Heart right ventricle (tissue), 16 donors: ENCODE results near the gene TFB2M. TPM values are rescaled to one million over a fixed set of nuclear protein-coding genes. Genes with fewer than 3 reads are reported as not detected.
"Not testable (repeated sequence)": the region's sequence is repeated elsewhere in the genome, so short reads cannot be mapped to it uniquely, and the experiment has no call there.

ENCODE experiments used
- ATAC-seq, 8 donors: fragments of 200-7000 bp; cut with Tn5 transposase; one replicate each; pipeline ENCODE4 v1.9.1; 2020; ENCODE audit warnings: mild to moderate bottlenecking in 8 of 8, moderate library complexity in 8 of 8, moderate number of reproducible peaks in 1 of 8
- DNase-seq, 2 donors: peaks; one replicate each; pipeline ENCODE4 v3.0.0-alpha.2; 2020
- H3K27ac ChIP-seq, 10 donors: fragments of 200-600 bp; sonication (generic) in 2 of 10; one replicate each; pipeline versions ENCODE4 v1.5.0 to v1.8.0; 2020 to 2022; ENCODE audit warnings: mild to moderate bottlenecking in 3 of 10
- H3K27me3 ChIP-seq, 7 donors: fragments of 200-600 bp; one replicate each; pipeline ENCODE4 v1.8.0; 2021 to 2022; ENCODE audit warnings: mild to moderate bottlenecking in 2 of 7
- H3K36me3 ChIP-seq, 9 donors: fragments of 200-600 bp; sonication (generic) in 1 of 9; one replicate each; pipeline versions ENCODE4 v1.5.0 to v1.8.0; 2020 to 2022; ENCODE audit warnings: mild to moderate bottlenecking in 2 of 9
- H3K4me1 ChIP-seq, 9 donors: fragments of 200-600 bp; sonication (generic) in 1 of 9; one replicate each; pipeline versions ENCODE4 v1.5.0 to v1.8.0; 2020 to 2022; ENCODE audit warnings: mild to moderate bottlenecking in 4 of 9
- H3K4me3 ChIP-seq, 10 donors: fragments of 200-600 bp; sonication (generic) in 2 of 10; one replicate each; pipeline versions ENCODE4 v1.5.0 to v1.8.0; 2020 to 2022; ENCODE audit warnings: mild to moderate bottlenecking in 7 of 10, moderate library complexity in 2 of 10
- H3K9me3 ChIP-seq, 11 donors: fragments of 200-600 bp in 10 of 11; sonication (generic) in 2 of 11; one replicate each; pipeline versions ENCODE4 v1.5.0 to v1.8.0; 2013 to 2022; ENCODE audit warnings: mild to moderate bottlenecking in 2 of 11, control low read depth in 1 of 11, moderate library complexity in 1 of 11
- CTCF ChIP-seq, 9 donors: fragments of 200-600 bp; sonication (generic) in 2 of 9; IDR thresholded peaks; one replicate each; pipeline versions ENCODE4 v1.5.0 to v1.8.0; 2021 to 2022; ENCODE audit warnings: antibody characterized with exemption in 9 of 9, mild to moderate bottlenecking in 5 of 9, moderate library complexity in 1 of 9
- WGBS, 2 donors: extraction: QIAGEN DNeasy Blood & Tissue Kit; methylation state at CpG; one replicate each; pipeline ENCODE4 v1.1.7; 2013; ENCODE audit warnings: inconsistent platforms in 1 of 2; 5-methylcytosine and 5-hydroxymethylcytosine counted together
- intact Hi-C, 10 donors: fragments of 100-400 bp; cut with DNase I; formaldehyde crosslinking; loops; one replicate each; pipeline versions ENCODE4 v1.11.1 to v1.14.2; 2022
- polyA plus RNA-seq, 2 donors: library from polyadenylated mRNA; stranded (reverse); fragments of 200-250 nt; gene quantifications; one replicate each; pipeline ENCODE4 v1.2.3, GENCODE V29; 2013
- total RNA-seq, 10 donors: library from RNA; stranded (reverse); fragmentation: NEBNext Ultra II Directional in 3 of 10; extraction: Animal tissue kit (Norgen Biotek cat#: 25700) in 3 of 10; gene quantifications; one replicate each; pipeline versions ENCODE4 v1.2.1 to v1.2.4, GENCODE V29; 2021 to 2023
- donor health status: Arrhythmogenic right ventricular cardiomyopathy.
- donor health status: ischemic (EF 13 %, LVEDD 7.1; RV severe dilation, severe dysfunction).
- donor health status: healthy with polysubstance abuse.
- donor health status: DM: no; HTN: yes; CAD: no.
- donor health status: DM: no; HTN: no; CAD: no.
- donor health status: ischemic (EF 25% LVEDD 6.9; RV normal size, moderate dysfunction).
- donor health status: ischemic (EF 25% LVEDD 5.7; RV mildly dilated, moderate dysfunction).
- donor health status: healthy.
- donor health status: DM: yes; HTN: yes; CAD: no.
- donor health status: Ischemic cardiomyopathy.
- donor health status: ischemic (EF 35%, LVEDD 5.7; RV mildly dilated, moderate dysfunction).
- donor health status: nonischemic (EF 11% LVEDD 7.7; RV severe dilation, severe dysfunction).
- donor health status: DM: yes; HTN: yes; CAD: no.
- donor health status: PGD.
- donor health status: ischemic (EF 29% LVEDD 5.4; RV normal size, mild dysfunction).
- donor health status: nonischemic (EF 23%, LVEDD 6.1; RV moderate dilation, normal function).

The TFB2M gene
- total and polyA plus RNA-seq, 12 donors = 2.9 to 16.5 (median 13.1) TPM

GRCh38 chr1:246576709-246577032 is 10.6 kb upstream of the TFB2M start:
- no peak overlapping the region for H3K4me3 ChIP-seq
- ATAC-seq (no peak), DNase-seq (no peak)
- H3K36me3 ChIP-seq = no peaks in the 10 kb centered on the region
- TF ChIP-seq CTCF (IDR thresholded peaks at IDR 0.05) = no peak
- 81 to 88% methylated on average over 3 of the region's 3 CpGs for WGBS, 2 donors
- H3K27me3 ChIP-seq = no peaks in the 10 kb centered on the region
- intact Hi-C loops = no loop called here
- no peaks in the 10 kb centered on the region for H3K9me3 ChIP-seq
- H3K4me1 ChIP-seq = peaks cover 5 to 75% (median 57%) of the 10 kb centered on the region in 9 donors
- H3K27ac ChIP-seq = peak overlapping the region in 3 of 10 donors; percentile 9 to 17 (median 9)

GRCh38 chr1:246573491-246573890 is 7.4 kb upstream of the TFB2M start:
- Histone ChIP-seq H3K4me3 (no peak overlapping the region), H3K27ac (peak overlapping the region in 9 of 10 donors; percentile 32 to 97 (median 65)), H3K27me3 (no peaks in the 10 kb centered on the region), H3K9me3 (no peaks in the 10 kb centered on the region), H3K36me3 (no peaks in the 10 kb centered on the region), H3K4me1 (peaks cover 0 to 76% (median 60%) of the 10 kb centered on the region in 9 donors)
- WGBS, 2 donors = 57 to 67% methylated on average over 6 of the region's 6 CpGs
- DNase-seq = no peak
- intact Hi-C loops = loop anchor here in 1 of 10 donors (5.0 kb wide), 1 partner anchor 34 kb away; no protein-coding TSS in a partner anchor
- peak in 2 of 8 donors; percentile 5 to 23 for ATAC-seq
- no peak for TF ChIP-seq CTCF (IDR thresholded peaks at IDR 0.05)

GRCh38 chr1:246572785-246573184 is 6.7 kb upstream of the TFB2M start:
- Histone ChIP-seq H3K4me3 (no peak overlapping the region), H3K4me1 (peaks cover 0 to 76% (median 60%) of the 10 kb centered on the region in 9 donors)
- intact Hi-C loops = loop anchor here in 1 of 10 donors (5.0 kb wide), 1 partner anchor 35 kb away; no protein-coding TSS in a partner anchor

GRCh38 chr1:246571953-246572352 is 5.9 kb upstream of the TFB2M start:
- H3K36me3 ChIP-seq = no peaks in the 10 kb centered on the region
- WGBS, 2 donors = 93 to 100% methylated on average over 1 of the region's 1 CpG
- H3K4me1 ChIP-seq = peaks cover 0 to 76% (median 60%) of the 10 kb centered on the region in 9 donors
- H3K4me3 ChIP-seq = no peak overlapping the region
- intact Hi-C loops = loop anchor here in 1 of 10 donors (5.0 kb wide), 1 partner anchor 35 kb away; no protein-coding TSS in a partner anchor
- no peak for TF ChIP-seq CTCF (IDR thresholded peaks at IDR 0.05)
- no peak for ATAC-seq
- peak overlapping the region in 8 of 10 donors; percentile 43 to 97 (median 74) for H3K27ac ChIP-seq
- H3K9me3 ChIP-seq = no peaks in the 10 kb centered on the region
- DNase-seq = no peak
- no peaks in the 10 kb centered on the region for H3K27me3 ChIP-seq

More at GRCh38 chr1:246572785-246573184, 6.7 kb upstream of the TFB2M start:
- TF ChIP-seq CTCF (IDR thresholded peaks at IDR 0.05) = no peak
- 58 to 70% methylated on average over 3 of the region's 3 CpGs for WGBS, 2 donors
- ATAC-seq (peak in 3 of 8 donors; percentile 22 to 54 (median 52)), DNase-seq (no peak)
- Histone ChIP-seq H3K36me3 (no peaks in the 10 kb centered on the region), H3K27ac (peak overlapping the region in 9 of 10 donors; percentile 15 to 97 (median 71)), H3K27me3 (no peaks in the 10 kb centered on the region), H3K9me3 (no peaks in the 10 kb centered on the region)

GRCh38 chr1:246571309-246571708 is 5.2 kb upstream of the TFB2M start:
- H3K36me3 ChIP-seq, H3K27me3 ChIP-seq, DNase-seq, H3K9me3 ChIP-seq: not testable (repeated sequence)
- 49 to 64% methylated on average over 4 of the region's 4 CpGs for WGBS, 2 donors
- intact Hi-C loops = loop anchor here in 1 of 10 donors (5.0 kb wide), 1 partner anchor 36 kb away; no protein-coding TSS in a partner anchor
- H3K4me1 ChIP-seq = peaks cover 0 to 70% (median 59%) of the 10 kb centered on the region in 9 donors
- H3K4me3 ChIP-seq = peak overlapping the region in 1 of 10 donors; percentile 10
- ATAC-seq = peak in 2 of 8 donors; percentile 29 to 46
- peak overlapping the region in 9 of 10 donors; percentile 22 to 97 (median 75) for H3K27ac ChIP-seq
